ENCODE measurements around the gene PURA.

Gene PURA

GRCh38 chr5:140110646-140110957 lies 3.3 kb upstream of the PURA start:
- no peak for DNase-seq

DNA sequence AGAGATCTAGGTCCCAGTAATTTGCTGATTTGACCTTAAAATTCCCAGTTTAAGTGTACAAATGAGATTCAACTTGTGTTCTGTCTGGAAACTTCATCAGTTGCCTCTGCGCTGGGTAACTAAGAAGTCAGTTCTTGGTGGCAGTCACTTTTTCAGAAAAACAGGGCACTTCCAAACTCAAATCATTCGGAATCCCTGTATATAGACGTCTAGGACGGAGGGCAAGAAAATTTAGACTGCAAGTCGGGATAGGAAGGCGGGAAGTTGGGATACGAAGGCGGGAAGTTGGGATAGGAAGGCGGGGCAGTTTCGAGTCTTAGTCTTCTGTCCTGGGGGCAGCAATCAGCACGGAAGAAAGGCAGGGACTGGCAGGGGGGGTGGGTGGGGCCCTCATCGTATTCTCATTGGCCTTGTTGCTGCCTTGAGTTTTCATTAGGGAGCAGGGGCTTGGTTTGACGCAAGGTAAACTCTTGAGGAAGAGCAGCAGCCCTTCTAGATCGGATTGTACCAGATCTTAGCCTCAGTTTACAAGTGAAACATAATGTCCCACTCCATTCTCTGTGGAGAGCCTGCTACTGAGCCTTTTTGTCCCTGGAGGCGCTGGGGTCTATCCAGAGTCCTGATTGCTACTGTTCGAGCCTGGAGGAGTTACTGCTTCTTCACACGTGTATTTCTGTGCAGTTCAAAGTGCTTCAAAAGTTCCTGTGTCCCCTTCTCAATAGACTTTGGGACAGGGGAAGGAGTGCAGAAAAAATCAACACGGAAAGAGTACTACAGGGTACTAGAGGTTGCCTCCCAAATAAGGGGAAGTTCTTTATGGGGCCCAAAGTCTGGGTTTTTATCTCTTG lies 2.7 kb upstream of the PURA start:
- no peak for DNase-seq

DNA sequence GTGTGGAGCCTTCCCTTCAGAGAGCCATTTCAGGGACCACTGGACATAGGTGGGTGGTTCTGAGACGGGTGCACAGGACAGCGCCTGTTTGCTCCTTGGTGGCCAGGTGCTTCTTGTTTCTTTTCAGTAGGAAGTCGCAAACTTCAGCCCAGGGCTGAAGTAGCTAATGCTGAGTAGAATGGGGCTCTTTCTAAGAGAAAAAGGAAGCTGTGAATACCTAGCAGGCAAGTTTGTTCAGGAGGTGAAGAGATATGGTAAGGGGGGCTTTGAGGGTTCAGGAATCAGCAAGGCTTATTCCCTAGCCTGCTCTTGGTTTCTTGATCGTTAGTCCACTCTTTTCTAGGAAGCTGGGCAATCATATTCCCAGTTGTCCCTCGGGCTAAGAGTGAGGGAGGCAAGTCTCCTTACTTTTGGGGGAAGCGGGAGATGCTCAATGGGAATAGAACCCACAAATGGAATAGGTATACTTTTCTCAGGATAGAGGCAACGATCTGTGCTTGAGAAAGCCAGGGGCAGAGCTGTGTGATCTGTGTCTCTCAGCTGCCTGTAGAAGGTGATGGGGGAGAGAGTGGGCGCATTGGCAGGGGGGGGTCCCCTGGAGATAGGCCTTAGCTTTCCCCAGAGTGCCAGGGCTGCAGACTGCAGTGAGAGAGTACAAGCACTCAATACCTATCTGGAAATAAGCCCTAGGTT lies 1.9 kb upstream of the PURA start:
- no peak for DNase-seq

- no peak for DNase-seq
Measured at GRCh38 chr5:140112685-140113179, 1.2 kb upstream of the PURA start.

- DNase-seq: no peak
Measured at GRCh38 chr5:140113180-140113698, 670 bp upstream of the PURA start.

- no peak for DNase-seq
Measured at GRCh38 chr5:140114341-140115185, 654 bp downstream of the PURA start.

- DNase-seq: no peak
Measured at GRCh38 chr5:140115186-140115500, 1.2 kb downstream of the PURA start.

GRCh38 chr5:140116716-140117115 lies 2.8 kb downstream of the PURA start:
- no peak for DNase-seq

DNA sequence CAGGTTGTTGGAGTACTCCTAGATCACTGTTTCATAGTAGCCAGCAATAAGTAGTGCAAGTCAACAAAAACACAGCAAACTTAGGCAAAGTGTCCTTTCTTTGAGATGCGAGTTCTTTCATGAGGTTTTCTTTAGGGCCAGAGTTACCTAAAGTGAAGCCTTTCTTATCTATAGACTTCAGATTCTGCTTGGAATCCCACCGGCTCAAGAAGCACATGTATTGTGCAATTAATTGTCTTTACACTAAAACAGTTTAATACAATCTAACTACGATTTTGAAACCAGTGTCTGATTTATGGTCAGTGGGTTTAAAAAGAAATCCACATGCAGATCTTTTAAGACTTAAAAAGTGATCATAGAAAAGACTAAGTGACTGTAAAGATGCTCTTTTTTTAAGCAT lies 3.6 kb downstream of the PURA start:
- DNase-seq: no peak

DNA sequence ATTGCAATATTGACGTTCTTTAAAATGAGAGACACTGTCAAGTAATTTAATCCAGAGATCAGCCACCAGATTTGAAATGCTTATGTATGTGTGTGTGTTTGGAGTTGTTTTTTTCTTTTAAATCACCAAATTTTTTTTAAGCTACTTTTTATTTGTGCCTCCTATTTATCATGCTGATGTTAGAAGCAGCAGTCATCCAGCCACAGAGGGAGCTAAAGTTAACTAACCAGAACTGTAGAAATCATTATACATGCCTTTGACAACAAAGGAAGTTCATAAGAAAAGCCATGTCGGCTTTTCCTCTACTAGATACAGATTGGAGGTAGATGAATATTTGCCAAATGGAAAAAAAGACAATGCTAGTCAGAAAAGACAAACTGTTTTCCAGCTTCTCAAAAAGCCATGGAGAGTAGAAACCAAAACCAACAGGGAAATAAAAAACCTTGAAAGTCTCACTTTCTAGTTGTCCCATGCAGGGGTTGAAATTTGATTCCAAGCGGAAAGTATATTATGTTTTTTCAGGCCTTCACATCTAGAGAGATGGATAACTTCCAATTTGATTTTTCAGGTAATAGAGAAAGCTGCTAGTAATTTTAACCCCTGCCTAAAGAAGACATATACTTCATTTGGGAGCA lies 4.5 kb downstream of the PURA start:
- no peak for DNase-seq

- no peak for DNase-seq
Measured at GRCh38 chr5:140125637-140126036, 11.7 kb downstream of the PURA start, which contains the start of gene IGIP. Gene IGIP (plus strand): TSS chr5:140125937. CDS start chr5:140128477, 2,540 bp downstream.

GRCh38 chr5:140126315-140127012 lies 12.6 kb downstream of the PURA start:
- DNase-seq: no peak

GRCh38 chr5:140128376-140128775 lies 14.5 kb downstream of the PURA start:
- DNase-seq: no peak

- no peak for DNase-seq
Measured at GRCh38 chr5:140130949-140131733, 17.2 kb downstream of the PURA start.

GRCh38 chr5:140131967-140132409 lies 18.1 kb downstream of the PURA start:
- DNase-seq: no peak

GRCh38 chr5:140133514-140134167 lies 19.7 kb downstream of the PURA start:
- DNase-seq: no peak

DNA sequence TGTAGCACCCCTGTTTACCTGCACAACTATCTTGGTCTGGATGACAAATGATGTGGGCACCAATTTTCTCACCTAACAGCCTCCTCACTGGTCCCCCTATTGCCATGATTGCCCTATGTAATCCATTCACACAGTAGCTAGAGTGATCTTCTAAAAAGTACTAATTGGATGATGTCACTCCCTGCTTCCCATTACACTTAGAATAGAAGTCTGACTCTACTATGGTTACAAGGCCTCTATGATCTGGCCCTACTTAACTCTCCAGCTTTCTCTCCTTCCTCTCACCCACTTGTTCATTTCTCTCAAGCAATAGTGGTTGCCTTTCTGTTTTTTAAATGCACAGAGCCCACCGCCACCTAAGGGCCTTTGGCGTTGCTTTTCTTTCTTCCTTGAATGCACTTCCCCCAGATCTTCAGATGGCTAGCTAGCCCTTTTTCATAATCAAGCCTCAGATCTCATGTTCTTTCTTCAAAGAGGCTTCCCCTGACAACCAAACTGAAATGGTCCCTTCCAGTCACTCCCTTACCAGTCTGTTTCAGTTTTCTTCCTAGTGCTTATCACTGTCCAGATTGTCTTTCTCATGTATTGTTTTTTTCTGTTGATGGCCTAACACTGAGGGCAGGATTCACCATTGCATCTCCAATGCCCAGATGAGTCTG lies 20.5 kb downstream of the PURA start:
- no peak for DNase-seq

DNA sequence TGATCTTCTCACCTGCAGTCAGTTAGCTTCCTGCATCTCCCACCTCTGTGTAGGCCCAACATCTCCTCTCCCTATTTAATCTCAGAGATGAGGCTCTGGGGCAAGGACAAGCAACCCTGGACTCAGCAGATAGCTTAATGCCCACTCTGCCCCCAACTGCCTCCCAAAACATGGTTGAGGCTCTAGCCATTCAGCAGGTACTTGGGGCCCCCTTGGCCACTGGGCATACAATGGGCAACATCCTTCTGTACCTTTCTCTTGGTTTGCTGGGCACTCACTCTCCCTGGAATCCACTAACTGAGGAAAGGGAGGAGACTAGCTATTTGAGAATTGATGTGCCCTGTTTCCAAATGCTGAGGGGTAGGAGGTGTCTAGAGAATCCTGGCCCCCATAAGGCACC lies 21.2 kb downstream of the PURA start:
- no peak for DNase-seq

DNA sequence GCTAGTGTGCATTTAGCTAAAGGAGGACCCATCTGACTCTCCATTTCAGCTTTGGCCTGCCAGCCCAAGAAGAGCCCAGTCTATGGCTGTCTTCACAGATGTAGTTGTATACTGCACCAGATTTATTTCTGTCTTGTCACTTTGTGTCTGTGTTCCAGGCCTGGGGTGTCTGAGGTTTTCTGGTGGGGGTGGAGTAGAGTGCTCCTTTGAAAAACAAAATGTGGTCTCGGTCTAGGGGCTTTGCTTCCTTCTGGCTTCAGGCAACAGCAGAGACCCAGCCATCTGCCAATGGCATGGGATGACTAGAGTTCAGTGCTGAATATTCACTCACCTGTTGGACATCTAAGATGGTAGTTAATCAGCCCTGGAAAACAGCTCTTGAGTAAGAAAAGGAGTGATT lies 22.7 kb downstream of the PURA start:
- no peak for DNase-seq

DNA sequence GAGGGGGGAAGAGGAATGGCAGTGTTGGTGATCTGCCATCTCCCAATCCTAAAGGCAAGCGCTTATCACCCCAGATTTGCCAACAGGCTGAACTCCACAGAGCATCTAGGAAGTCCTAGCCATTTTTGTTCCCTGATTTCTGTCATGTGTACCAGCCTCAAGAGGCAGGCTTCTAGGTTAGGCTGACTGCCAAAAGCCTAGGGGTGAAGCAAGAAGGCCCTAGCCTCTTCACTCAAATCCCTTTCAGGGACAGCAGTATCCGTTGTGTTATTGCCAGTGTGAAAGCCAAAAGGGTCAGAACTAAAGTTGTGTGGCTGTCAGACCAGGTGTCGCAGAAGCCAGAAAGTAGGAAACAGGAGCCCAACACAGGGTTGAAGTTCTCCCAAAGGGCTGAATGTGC lies 26.5 kb downstream of the PURA start:
- no peak for DNase-seq
